Measurements from ENCODE around the gene MTX1.
"Not testable (repeated sequence)": the region's sequence is repeated elsewhere in the genome, so short reads cannot be mapped to it uniquely, and the experiment has no call there.

MTX1 gene, protein sequence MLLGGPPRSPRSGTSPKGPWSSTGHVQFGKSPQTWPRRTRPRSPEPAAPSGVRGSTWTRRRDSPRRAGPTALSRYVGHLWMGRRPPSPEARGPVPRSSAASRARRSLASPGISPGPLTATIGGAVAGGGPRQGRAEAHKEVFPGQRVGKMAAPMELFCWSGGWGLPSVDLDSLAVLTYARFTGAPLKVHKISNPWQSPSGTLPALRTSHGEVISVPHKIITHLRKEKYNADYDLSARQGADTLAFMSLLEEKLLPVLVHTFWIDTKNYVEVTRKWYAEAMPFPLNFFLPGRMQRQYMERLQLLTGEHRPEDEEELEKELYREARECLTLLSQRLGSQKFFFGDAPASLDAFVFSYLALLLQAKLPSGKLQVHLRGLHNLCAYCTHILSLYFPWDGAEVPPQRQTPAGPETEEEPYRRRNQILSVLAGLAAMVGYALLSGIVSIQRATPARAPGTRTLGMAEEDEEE

DNA sequence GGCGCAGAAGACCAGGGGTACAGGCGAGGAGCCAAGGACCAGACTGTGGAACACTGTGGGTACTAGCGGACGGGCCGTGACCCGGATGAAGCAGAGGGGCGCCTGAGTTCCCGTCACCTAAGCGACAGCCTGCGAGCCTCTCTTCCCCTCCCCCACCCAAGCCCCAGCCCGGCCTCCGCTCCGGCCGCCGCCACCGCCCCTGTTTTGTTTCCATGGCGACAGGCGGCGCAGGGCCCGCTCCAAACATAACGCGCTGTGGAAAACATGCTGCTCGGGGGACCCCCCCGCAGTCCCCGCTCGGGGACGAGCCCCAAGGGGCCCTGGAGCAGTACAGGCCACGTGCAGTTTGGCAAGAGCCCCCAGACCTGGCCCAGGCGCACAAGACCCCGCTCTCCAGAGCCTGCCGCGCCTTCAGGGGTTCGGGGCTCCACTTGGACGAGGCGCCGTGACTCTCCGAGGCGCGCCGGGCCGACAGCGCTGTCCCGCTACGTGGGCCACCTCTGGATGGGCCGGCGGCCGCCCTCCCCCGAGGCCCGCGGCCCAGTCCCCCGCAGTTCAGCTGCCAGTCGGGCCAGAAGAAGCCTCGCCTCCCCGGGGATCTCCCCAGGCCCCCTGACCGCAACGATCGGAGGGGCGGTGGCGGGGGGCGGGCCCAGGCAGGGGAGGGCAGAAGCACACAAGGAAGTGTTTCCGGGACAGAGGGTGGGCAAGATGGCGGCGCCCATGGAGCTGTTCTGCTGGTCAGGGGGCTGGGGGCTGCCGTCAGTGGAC lies at the start of gene MTX1:
MTX1 (plus strand) TSS at position 155 of the 771 bp plus-strand sequence; CDS start at position 265, 110 bp downstream.
- DNase-seq, result peak; percentile 79

DNA sequence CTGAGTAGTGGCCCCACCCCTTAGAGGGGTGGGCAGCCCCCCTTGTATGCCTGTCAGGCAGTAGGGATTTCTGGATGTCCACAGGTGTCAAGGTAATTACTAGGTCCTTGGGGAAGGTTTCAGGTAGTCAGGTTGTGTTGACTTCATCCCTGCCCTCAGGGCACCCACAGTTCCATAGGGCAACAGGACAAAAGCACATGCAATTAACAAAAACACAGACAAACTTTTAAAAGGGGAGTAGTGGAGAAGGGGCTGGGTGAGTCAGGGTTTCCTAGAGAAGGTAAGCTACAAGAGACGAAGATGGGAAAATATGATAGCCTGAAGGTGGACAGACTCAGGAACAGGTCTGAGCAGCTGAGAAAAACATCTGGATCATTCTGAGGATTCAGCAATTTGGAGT lies 49.5 kb upstream of the MTX1 start:
- DNase-seq, result no peak

DNA sequence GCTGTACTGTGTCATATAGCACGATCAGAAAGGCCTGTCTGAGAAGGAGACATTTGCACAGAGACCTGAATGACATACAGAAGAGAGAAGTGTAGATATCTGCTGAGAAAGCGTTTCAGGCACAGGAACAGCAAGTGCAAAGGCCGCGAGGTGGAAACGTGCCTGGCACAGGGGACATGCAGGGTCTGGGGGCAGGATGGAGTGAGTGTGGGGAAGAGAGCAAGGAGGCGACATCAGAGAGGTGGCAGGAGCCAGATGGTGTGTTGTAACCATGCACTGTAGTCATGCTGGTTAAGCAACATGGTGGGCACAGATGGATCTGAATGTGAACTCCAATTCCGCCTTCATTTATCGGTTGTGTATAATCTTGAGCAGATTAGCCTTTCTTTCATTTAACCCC lies 48.4 kb upstream of the MTX1 start:
- no peak for DNase-seq

DNA sequence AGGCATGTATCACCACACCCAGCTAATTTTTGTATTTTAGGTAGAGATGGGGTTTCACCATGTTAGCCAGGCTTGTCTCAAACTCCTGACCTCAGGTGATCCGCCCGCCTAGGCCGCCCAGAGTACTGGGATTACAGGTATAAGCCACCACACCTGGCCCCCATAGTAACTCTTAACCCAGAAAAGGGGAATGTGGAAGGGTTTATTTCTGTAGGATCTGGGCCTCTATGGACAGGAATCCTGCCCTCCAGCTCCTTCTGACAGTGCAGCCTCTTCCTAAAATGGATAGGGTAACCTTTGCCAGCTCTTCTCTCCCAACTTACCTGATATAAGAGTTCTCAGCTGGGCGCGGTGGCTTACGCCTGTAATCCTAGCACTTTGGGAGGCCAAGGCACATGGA lies 45.9 kb upstream of the MTX1 start:
- not testable (repeated sequence) for DNase-seq

DNA sequence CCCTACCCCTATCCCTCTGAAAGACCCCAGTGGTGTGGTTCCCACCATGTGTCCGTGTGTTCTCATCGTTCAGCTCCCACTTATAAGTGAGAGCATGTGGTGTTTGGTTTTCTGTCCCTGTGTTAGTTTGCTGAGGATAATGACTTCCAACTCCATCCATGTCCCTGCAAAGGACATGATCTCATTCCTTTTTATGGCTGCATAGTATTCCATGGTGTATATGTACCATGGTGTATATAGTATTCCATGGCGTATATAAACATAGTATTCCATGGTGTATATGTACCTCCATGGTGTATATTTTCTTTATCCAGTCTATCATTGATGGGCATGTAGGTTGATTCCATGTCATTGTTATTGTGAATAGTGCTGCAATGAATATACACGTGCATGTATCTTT lies 44.7 kb upstream of the MTX1 start:
- not testable (repeated sequence) for DNase-seq

DNA sequence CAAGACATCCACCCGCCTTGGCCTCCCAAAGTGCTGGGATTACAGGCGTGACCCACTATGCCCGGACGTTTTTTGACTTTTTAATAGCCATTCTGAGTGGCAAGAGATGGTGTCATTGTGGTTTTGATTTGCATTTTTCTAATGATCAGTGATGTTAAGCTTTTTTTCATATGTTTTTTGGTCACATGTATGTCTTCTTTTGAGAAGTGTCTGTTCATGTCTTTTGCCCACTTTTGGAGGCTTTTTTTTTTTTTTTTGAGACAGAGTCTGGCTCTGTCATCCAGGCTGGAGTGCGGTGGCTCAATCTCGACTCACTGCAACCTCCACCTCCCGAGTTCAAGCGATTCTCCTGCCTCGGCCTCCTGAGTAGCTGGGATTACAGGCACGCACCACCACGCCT lies 43.9 kb upstream of the MTX1 start:
- not testable (repeated sequence) for DNase-seq

DNA sequence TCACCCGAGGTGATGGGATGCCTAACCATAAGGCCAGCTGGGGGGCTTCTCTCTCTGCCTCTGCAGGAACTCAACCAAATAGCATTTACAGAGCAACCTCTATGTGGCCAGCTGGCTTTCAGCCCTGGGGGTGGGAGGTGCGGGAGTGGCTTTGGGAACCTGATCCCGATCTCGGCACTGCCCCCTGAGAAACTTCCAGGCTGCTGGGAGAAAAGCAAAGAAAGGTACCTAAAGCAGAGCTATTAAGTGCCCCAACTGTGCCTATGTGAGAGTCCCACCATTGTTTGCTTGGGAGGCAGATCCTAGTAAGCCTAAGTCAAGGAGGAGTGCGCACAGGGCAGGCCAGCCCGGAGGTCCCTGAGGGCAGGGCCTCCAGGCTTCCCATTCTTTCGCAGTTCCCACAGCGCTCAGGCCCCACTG lies 42.4 kb upstream of the MTX1 start:
- no peak for DNase-seq

DNA sequence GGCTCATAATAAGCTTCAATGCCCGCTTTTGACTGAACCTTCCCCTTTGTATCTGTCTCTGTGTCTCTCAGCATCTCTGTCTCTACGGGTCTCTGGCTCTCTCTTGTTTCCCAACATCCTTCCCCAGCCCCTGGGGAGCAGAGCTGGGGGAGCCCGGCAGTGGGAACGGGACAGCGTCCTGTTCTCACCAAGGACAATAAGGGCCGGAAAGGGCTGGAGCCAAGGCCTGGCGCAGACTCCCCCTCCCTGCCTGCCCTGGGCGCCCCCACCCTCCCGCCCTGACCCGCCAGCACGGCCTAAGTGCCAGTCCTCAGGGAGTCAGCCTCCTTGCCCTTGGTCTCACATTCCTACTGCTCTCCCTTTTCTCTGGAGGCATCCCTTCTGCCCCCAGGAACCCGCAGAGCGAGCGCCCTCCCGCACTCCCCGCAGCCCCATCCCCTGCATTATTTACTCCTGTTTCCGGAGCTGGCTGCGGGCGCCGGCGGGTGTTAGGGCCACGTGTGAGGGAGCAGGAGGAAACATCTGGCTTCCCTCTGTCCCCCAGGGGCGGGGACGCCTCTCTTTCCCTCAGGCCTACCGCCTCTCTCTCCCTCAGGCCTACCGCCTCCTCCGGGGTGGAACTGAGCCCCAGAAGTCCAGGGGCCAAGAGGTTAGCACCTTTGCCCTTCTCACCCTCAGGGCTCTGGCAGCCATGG lies 41.9 kb upstream of the MTX1 start:
- no peak for DNase-seq

DNA sequence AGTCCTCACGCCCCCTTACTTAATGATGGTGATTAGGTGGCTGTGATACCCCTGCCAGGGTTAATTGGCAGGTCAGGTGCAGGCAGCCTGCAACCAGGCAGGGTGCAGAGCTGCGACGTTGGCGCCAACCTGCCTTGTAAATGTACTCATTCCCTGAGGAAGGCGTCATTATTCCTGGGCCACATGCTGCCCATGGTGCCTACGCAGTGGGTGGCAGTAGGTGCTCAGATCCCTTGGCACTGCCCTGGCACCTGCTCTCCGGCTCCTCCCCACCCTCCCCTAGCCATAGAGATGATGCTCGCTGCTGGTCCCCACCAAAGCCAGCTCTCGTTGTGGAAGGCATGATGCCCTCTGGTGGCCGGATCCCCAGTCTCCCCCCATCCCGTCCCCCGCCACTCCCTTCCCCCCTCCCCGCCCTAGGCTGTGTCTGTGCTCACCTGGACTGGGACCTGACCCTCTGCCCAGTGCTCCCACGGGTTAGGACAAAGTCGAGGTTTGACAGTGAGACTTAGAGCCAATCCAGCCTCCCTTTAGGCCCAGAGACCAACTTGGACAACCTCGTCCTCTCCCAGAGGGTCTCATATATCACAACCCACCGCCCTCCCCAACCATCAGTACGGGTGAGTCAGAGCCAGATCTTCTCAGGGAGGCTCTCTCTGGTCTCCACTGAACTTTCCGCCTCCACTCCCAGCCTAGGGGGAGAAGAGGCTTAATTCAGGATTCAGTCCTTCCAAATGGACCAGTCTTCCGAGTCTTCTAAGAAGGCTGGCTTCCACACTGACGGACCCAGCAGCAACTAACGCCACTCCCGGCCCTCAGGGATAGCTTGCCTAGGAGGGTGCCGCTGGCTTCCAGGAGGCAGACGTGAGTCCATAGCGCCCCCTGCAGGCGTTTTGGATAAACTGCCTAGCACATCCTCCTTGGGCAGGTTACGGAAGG lies 41.1 kb upstream of the MTX1 start:
- peak; percentile 40 for DNase-seq

DNA sequence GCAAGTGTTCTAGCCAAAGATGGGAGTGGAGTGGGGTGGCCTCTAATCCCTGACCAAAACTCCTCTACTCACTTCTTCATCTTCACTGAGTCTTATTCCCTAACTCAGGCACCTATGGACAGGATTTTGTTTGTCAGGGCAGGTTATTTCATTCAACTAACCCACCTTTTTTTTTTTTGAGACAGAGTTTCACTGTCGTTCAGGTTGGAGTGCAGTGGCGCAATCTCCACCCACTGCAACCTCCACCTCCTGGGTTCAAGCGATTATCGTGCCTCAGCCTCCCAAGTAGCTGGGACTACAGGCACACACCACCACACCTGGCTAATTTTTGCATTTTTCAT lies 40.4 kb upstream of the MTX1 start:
- not testable (repeated sequence) for DNase-seq

DNA sequence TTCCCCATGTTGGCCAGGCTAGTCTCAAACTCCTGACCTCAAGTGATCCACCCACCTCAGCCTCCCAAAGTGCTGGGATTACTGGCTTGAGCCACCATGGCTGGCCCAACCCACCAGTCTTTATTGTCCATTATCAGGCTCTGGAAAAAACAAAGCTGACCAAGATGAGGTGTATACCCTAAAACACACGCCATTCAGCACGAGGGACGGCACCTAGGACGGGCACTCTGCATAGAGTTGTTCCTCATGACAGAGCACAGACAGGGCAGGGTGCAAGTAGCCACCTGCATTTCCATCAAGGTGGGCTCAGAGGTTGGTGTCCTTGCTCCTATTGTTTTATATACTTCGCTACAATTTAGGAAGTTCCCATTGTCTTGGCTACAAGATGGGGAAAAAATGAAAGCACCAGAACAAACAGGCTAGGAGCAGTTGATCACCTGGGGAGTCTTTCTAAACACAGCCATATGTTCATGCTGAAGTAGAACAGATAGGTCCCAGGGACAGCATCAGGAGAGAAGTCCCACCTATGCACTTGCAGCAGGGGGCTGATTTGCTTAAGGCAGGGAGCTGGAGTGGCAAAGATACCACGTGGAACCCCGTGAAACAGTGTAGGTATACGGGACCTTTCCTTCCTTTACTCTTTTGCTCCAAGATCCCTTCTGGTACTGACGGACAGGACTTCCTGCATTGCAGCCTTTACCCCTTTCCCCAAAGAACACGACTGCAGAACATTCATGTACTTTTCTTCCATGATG lies 39.9 kb upstream of the MTX1 start:
- DNase-seq, result no peak

DNA sequence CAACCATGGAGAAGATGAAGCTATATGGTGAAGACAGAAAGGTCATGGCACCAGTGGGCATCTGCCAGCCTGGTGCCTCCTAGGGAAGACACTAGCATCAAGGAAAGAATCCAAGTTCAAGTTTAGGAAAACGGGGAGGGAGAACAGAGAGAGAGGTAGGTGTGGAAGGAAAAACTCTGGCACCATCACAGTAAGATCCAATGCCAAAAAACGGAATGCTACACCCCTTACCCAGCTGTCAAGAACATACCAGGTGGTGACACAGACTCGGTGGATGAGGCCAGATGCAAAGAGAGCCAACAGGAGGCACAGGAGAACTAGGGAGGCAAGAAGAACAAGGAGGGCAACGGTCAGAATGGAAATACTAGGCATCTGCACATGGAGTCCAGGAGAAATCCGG lies 39.0 kb upstream of the MTX1 start:
- DNase-seq, result no peak

DNA sequence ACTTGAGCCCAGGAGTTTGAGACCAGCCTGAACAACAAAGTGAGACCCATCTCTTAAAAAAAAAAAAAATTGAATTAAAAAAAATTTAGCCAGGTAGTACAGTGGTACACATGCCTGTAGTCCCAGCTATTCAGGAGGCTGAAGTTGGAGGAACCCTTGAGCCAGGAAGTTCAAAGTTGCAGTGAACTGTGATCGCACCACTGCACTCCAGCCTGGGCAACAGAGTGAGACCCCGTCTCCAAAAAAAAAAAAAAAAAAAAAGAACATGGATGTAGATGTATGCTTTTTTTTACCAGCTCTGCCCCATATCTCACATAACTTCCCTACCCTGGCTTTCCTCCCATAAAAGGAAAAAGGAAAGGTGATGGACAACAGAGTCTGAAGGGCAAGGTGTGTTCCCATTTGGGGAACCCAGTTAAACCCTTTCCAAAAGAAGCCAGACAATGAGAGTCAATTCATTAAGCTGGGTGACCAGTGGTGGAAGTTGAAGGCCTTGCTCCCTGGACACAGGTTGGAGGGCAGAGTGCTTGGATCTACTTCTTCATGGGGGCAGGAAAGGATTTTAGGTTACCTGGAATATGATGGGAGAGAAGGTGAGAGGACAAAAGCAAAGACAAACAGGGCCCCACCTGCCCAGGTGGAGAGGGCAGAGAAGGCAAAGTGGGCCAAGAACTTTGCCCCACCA lies 38.3 kb upstream of the MTX1 start:
- DNase-seq, result no peak

DNA sequence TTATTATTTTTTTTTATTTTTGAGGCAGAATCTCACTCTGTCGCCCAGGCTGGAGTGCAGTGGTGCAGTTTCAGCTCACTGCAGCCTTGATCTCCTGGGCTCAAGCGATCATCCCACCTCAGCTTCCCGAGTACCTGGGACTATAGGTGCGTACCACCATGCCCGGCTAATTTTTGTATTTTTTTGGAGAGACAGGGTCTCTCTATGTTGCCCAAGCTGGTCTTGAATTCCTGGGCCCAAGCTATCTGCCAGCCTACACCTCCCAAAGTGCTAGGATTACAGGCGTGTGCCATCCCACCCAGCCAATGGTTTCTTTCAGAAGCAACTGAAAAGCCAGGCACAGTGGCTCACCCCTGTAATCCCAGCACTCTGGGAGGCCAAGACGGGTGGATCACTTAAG lies 37.7 kb upstream of the MTX1 start:
- DNase-seq, result no peak

DNA sequence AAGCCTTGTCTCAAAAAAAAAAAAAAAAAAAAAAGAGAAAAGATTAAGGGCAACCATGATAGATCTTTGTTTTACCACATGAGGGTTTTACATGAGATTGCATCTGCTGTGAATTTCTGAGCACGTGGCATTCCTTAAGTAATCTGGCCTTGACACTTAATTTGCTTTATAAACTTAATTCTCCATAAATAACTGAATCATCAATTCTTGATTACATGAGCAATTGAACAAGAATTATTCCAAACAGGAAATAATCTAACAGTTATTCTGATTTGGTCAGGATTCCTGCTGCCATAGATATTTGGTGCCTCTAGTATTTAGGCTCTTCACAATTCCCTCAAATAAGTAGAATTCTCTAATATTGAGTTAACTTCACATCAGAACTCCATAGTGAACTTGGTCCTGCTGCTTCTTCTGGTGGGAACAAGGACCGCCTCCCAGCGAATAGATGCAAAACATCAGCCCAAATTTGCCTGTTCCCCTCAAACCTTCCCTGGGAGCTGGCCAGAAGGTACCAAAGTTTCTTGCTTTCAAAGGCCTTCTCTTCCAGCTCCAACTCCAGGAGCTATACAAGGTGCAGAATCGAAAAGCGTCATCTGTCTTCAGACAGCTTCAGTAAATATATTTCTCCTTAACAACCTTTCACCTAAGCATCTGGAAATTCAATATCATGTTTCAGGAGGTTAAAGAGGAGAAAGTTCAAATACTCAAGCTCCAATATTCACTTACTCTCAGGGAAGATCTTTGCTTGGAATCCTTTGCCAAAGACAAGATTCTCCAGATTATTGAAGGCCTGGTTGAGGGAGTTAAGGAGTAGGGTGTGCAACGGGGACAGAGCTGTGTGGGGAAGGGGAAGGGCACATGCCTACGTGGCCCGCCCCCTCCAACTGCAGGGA lies 36.4 kb upstream of the MTX1 start:
- no peak for DNase-seq

DNA sequence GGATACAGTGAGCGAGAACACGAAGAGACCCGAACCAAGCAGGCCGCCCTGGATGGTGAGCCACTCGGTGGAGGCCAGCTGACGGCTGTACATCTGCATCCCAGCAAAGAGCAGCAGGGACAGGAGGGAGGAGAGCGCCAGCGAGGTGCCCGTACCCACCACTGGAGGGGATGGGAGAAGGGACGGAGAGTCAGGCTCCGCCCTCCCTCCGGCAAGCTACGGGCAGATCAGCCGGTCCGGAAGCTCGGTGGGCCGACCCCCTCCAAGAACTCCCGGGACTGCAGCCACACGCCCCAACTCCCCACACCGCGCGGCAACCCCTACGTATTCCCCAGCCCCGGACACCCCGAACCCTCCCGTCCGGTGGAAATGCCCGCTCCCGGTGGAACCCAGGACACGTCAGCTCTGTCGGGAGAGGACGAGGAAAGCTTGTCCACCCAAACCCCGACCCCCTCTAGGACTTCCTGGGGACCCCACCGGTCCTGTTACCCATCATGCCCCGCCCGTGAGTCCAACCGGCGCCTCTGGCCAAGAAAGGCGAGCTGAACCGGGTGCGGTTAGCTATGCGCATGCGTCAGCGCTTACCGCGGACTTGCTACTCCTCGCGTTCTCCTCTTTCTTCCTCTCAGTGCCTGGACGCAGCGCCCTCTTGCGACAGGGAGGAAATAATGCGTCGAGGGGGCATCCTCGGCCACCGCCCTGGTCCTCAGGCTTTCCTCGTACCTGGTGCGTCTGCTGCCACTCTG lies 35.6 kb upstream of the MTX1 start, which contains the start of gene KRTCAP2:
KRTCAP2 (minus strand) TSS at position 573 of the 746 bp plus-strand sequence; CDS start at position 493, 80 bp downstream.
- DNase-seq, result peak; percentile 78

DNA sequence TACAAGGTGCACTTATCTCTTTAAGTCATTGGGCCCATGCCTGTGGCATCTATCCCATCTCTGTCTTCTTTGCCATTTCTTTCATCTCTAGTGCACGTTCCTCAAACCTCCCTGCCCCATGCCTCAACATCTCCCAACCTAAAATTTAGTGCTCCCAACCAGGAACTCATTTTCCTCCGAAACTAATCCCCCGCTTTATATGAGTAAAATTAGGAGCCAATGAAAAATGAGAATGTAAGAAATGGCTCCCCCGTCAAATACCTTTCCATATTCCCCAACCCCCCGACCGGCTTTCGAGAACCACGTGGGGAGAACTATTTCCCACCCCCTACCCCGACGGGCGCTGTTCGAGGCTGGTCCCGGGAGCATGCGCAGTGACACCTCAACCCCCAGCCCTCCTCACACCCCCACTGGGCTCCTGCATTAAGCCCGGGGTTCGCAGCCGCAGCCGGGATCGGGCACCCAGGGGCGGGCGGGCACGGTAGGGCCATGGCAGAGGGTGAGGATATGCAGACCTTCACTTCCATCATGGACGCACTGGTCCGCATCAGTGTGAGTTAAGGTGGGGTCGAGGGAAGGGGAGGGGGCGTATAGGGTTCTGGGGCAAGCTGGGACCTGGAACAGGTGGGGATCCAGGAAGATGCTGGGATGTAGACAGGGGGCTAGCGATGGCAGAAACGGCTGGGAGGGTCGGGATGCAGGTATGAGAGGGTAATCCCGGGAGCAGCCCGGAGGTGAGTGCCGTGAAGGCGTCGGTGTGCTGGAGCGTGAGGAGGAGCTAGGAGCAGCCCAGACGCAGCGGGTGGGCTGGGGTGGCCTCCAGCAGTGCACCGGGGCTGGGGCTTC lies 34.8 kb upstream of the MTX1 start, which contains the start of gene TRIM46:
TRIM46 (plus strand) TSS at position 372 of the 846 bp plus-strand sequence; CDS start at position 490, 118 bp downstream.
- DNase-seq, result no peak

Measured in GOT3 (cell line).